Measurements from ENCODE around the gene CHTF18. TPM values are rescaled to one million over a fixed set of nuclear protein-coding genes. Genes with fewer than 3 reads are reported as not detected.

Gene CHTF18
- total RNA-seq, 4 donors from 2014 or later: 2.8 to 10.7 (median 4.6) TPM

DNA sequence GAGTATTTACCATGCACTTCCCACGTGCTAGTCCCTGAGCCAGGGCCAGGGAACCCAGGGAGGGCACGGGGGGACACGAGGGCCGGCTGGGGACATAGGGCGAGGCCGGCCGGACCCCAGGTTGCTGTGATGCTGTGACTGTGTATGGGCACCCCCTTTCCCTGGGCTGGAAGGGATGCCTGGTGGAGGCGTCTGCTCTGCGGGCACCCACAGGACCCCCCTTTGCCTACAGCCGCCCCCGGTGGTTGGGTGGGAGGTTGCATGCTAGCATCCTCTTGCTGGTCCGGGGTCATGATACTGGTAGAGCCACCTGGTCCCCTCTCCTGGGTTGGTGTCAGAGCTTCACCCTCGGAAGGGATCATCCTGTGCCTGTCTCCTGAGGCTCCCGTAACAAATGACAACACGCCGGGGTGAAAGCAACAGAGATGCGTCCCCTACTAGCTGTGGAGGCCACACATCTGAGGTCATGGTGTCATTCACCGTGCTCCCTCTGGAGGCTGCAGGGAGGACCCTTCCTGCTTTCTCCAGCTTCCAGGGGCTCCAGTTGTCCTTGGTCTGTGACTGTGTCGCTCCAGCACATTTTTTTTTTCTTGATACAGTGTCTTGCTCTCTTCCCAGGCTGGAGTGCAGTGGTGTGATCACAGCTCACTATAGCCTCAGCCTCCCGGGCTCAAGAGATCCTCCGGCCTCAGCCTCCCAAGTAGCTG, 44.5 kb upstream of the CHTF18 start:
- no peak for ATAC-seq (ENCODE audit: low FRiP score)
- no peak for DNase-seq (ENCODE audit: low spot score)
- no peak for TF ChIP-seq CTCF (IDR thresholded peaks at IDR 0.05)

- ATAC-seq (ENCODE audit: low FRiP score) (peak; percentile 44), DNase-seq (ENCODE audit: low spot score) (no peak)
- TF ChIP-seq CTCF (IDR thresholded peaks at IDR 0.05): no peak
These were observed 42.7 kb upstream of the CHTF18 start for GRCh38 chr16:745739-746138.

DNA sequence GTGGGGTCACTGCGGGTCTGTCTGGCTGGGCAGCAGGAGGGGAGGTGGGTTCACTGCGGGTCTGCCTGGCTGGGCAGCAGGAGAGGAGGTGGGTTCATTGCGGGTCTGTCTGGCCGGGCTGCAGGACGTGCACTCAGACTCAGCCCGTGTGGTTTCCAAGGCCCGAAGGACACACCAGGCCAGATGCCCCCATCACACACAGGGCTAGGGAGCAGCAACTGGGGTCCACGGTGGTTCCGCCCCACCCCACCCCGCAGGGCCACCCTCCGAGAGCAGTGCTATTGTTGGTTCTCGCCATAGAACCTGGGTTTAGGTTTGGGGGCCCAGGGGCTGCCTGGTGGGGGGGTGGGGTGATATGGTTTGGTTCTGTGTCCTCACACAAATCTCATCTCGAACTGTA, 41.8 kb upstream of the CHTF18 start:
- ATAC-seq (ENCODE audit: low FRiP score) (peak; percentile 39), DNase-seq (ENCODE audit: low spot score) (no peak)
- no peak for TF ChIP-seq CTCF (IDR thresholded peaks at IDR 0.05)

DNA sequence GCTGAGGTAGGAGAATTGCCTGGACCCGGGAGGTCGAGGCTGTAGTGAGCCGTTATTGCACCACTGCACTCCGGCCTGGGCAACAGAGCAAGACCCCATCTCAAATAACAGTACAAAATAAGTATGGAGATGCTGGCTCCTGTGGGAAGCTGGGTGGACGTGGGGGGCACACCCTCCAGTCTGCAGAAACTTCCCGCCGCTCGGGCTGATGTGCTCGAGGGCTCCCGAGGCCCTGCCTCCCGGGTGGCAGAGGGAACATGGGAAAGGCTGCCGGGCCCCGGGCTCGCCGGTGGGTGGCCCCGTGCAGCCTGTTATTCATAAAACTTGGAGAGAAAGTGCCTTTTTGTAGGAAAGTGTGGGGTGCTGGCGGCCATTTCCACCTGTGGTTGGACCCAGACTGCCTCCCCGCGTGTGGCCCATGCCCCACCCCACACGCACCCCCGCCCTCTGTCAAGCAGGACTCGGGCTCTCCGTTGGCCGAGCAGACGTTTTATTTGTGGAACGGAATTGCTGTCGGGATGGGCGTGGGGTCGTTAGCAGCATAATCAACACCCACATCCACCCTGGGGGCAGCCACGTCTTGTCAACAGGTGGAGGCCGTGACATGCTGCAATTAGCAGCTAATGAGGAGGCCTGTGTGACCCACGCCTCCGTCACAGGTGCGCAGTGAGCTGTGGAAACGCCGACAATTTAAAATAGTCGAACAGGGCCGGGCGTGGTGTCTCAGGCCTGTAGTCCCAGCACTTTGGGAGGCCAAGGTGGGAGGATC, 40.3 kb upstream of the CHTF18 start:
- DNase-seq (ENCODE audit: low spot score): no peak
- no peak for TF ChIP-seq CTCF (IDR thresholded peaks at IDR 0.05)
- no peak for ATAC-seq (ENCODE audit: low FRiP score)

GRCh38 chr16:749010-749409, 39.4 kb upstream of the CHTF18 start:
- peak; percentile 50 for ATAC-seq (ENCODE audit: low FRiP score)
- DNase-seq (ENCODE audit: low spot score): no peak
- TF ChIP-seq CTCF (IDR thresholded peaks at IDR 0.05): no peak

DNA sequence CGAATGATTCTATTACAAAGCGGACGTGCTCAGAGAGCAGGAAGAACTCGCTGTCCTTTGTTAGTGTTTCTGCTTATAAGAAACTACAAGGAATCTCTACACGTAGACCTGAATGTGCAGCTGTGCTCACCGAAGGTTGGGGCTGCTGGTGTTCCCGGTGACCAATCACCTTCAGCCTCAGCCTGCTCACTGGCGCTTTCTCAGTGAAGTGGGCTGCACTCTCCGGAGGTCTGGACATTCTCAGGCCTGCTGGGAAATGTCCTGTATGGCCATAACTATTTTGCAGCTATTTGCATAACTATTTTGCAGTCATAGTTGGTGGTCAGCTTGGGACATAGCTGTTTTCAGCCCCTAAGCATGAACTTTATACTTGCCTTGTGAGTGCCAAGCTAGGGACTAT, 37.9 kb upstream of the CHTF18 start:
- ATAC-seq (ENCODE audit: low FRiP score): no peak
- DNase-seq (ENCODE audit: low spot score): no peak
- no peak for TF ChIP-seq CTCF (IDR thresholded peaks at IDR 0.05)
